Measurements from ENCODE around the gene GALNT8.

The GALNT8 gene

GRCh38 chr12:4796694-4797482 is 76.7 kb downstream of the GALNT8 start:
- no peak for DNase-seq (ENCODE audit: low spot score)

GRCh38 chr12:4800555-4800954 is 80.4 kb downstream of the GALNT8 start:
- no peak for DNase-seq (ENCODE audit: low spot score)

GRCh38 chr12:4802841-4803240 is 82.6 kb downstream of the GALNT8 start:
- DNase-seq (ENCODE audit: low spot score) = no peak

GRCh38 chr12:4806439-4807115 is 86.4 kb downstream of the GALNT8 start:
- DNase-seq (ENCODE audit: low spot score) = no peak

- no peak for DNase-seq (ENCODE audit: low spot score)
Observed at GRCh38 chr12:4807116-4807783, 87.0 kb downstream of the GALNT8 start.

GRCh38 chr12:4807813-4808212 is 87.6 kb downstream of the GALNT8 start:
- no peak for DNase-seq (ENCODE audit: low spot score)

GRCh38 chr12:4809013-4809448 is 88.8 kb downstream of the GALNT8 start:
- peak; percentile 59 for DNase-seq (ENCODE audit: low spot score)

GRCh38 chr12:4809449-4810218 is 89.4 kb downstream of the GALNT8 start:
- no peak for DNase-seq (ENCODE audit: low spot score)

- DNase-seq (ENCODE audit: low spot score) = no peak
Observed at GRCh38 chr12:4810219-4810671, 90.0 kb downstream of the GALNT8 start.

GRCh38 chr12:4812624-4813327 is 92.6 kb downstream of the GALNT8 start:
- no peak for DNase-seq (ENCODE audit: low spot score)

- peak; percentile 43 for DNase-seq (ENCODE audit: low spot score)
Observed at GRCh38 chr12:4813741-4814140, 93.5 kb downstream of the GALNT8 start.

GRCh38 chr12:4814485-4814884 is 94.3 kb downstream of the GALNT8 start:
- no peak for DNase-seq (ENCODE audit: low spot score)

GRCh38 chr12:4816744-4817525 is 96.7 kb downstream of the GALNT8 start:
- no peak for DNase-seq (ENCODE audit: low spot score)

GRCh38 chr12:4817880-4818279 is 97.7 kb downstream of the GALNT8 start:
- DNase-seq (ENCODE audit: low spot score) = peak; percentile 67

- DNase-seq (ENCODE audit: low spot score) = no peak
Observed at GRCh38 chr12:4819654-4820053, 99.5 kb downstream of the GALNT8 start.

GRCh38 chr12:4820971-4821370 is 100.8 kb downstream of the GALNT8 start:
- DNase-seq (ENCODE audit: low spot score) = no peak
